ENCODE data around the gene ASPHD2.

ASPHD2 gene

DNA sequence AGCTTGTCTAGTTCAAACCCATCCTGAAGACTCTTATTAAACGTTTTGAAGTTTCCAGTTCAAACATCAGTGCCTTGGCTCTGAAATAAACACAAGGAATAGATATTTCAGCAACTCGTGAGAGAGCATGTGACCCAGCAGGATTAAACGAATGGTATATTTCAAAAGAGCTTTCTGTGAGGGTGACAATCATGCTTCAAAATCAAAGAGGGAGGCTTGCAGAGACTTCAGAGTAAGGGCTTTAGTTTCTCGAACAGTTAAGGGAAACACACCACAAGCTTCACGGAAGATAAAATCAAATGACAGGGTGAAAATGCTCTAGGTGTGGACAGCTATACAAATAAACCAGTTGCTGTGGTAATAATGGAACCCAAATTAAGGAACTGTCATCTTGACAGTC lies 53.1 kb downstream of the ASPHD2 start:
- no peak for ATAC-seq
- TF ChIP-seq OSR1 (CRISPR knock-in tag; IDR thresholded peaks at IDR 0.05) (no peak), SNAI2 (CRISPR knock-in tag; IDR thresholded peaks at IDR 0.05) (no peak), TOX (CRISPR knock-in tag; IDR thresholded peaks at IDR 0.05; ENCODE audit: borderline replicate concordance) (no peak), ISL1 (CRISPR knock-in tag; IDR thresholded peaks at IDR 0.05) (no peak), ESRRG (CRISPR knock-in tag; IDR thresholded peaks at IDR 0.05) (no peak), ZC3H10 (CRISPR knock-in tag; IDR thresholded peaks at IDR 0.05) (no peak), BACH2 (CRISPR knock-in tag; IDR thresholded peaks at IDR 0.05; ENCODE audit: borderline replicate concordance) (no peak), ZNF70 (CRISPR knock-in tag; IDR thresholded peaks at IDR 0.05) (no peak), GLIS3 (CRISPR knock-in tag; IDR thresholded peaks at IDR 0.05) (no peak), CSDC2 (CRISPR knock-in tag; IDR thresholded peaks at IDR 0.05) (no peak), RARB (CRISPR knock-in tag; IDR thresholded peaks at IDR 0.05) (no peak), ZNF565 (CRISPR knock-in tag; conservative IDR thresholded peaks at IDR 0.05; ENCODE audit: low read depth) (no peak), ZFP30 (CRISPR knock-in tag; IDR thresholded peaks at IDR 0.05) (no peak), TCF4 (CRISPR knock-in tag; IDR thresholded peaks at IDR 0.05; ENCODE audit: borderline replicate concordance) (no peak), PPARA (CRISPR knock-in tag; IDR thresholded peaks at IDR 0.05; ENCODE audit: borderline replicate concordance) (no peak)
- TF ChIP-seq, protein P1, sequence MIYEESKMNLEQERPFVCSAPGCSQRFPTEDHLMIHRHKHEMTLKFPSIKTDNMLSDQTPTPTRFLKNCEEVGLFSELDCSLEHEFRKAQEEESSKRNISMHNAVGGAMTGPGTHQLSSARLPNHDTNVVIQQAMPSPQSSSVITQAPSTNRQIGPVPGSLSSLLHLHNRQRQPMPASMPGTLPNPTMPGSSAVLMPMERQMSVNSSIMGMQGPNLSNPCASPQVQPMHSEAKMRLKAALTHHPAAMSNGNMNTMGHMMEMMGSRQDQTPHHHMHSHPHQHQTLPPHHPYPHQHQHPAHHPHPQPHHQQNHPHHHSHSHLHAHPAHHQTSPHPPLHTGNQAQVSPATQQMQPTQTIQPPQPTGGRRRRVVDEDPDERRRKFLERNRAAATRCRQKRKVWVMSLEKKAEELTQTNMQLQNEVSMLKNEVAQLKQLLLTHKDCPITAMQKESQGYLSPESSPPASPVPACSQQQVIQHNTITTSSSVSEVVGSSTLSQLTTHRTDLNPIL (CRISPR knock-in tag; IDR thresholded peaks at IDR 0.05; ENCODE audit: low read depth) = no peak
- TF ChIP-seq, protein P2, sequence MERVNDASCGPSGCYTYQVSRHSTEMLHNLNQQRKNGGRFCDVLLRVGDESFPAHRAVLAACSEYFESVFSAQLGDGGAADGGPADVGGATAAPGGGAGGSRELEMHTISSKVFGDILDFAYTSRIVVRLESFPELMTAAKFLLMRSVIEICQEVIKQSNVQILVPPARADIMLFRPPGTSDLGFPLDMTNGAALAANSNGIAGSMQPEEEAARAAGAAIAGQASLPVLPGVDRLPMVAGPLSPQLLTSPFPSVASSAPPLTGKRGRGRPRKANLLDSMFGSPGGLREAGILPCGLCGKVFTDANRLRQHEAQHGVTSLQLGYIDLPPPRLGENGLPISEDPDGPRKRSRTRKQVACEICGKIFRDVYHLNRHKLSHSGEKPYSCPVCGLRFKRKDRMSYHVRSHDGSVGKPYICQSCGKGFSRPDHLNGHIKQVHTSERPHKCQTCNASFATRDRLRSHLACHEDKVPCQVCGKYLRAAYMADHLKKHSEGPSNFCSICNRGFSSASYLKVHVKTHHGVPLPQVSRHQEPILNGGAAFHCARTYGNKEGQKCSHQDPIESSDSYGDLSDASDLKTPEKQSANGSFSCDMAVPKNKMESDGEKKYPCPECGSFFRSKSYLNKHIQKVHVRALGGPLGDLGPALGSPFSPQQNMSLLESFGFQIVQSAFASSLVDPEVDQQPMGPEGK (CRISPR knock-in tag; IDR thresholded peaks at IDR 0.05; ENCODE audit: borderline replicate concordance) = no peak
- TF ChIP-seq, protein P3, sequence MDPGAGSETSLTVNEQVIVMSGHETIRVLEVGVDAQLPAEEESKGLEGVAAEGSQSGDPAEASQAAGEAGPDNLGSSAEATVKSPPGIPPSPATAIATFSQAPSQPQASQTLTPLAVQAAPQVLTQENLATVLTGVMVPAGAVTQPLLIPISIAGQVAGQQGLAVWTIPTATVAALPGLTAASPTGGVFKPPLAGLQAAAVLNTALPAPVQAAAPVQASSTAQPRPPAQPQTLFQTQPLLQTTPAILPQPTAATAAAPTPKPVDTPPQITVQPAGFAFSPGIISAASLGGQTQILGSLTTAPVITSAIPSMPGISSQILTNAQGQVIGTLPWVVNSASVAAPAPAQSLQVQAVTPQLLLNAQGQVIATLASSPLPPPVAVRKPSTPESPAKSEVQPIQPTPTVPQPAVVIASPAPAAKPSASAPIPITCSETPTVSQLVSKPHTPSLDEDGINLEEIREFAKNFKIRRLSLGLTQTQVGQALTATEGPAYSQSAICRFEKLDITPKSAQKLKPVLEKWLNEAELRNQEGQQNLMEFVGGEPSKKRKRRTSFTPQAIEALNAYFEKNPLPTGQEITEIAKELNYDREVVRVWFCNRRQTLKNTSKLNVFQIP (CRISPR knock-in tag; IDR thresholded peaks at IDR 0.05; ENCODE audit: borderline replicate concordance, low read depth) = no peak
- TF ChIP-seq, protein P4, sequence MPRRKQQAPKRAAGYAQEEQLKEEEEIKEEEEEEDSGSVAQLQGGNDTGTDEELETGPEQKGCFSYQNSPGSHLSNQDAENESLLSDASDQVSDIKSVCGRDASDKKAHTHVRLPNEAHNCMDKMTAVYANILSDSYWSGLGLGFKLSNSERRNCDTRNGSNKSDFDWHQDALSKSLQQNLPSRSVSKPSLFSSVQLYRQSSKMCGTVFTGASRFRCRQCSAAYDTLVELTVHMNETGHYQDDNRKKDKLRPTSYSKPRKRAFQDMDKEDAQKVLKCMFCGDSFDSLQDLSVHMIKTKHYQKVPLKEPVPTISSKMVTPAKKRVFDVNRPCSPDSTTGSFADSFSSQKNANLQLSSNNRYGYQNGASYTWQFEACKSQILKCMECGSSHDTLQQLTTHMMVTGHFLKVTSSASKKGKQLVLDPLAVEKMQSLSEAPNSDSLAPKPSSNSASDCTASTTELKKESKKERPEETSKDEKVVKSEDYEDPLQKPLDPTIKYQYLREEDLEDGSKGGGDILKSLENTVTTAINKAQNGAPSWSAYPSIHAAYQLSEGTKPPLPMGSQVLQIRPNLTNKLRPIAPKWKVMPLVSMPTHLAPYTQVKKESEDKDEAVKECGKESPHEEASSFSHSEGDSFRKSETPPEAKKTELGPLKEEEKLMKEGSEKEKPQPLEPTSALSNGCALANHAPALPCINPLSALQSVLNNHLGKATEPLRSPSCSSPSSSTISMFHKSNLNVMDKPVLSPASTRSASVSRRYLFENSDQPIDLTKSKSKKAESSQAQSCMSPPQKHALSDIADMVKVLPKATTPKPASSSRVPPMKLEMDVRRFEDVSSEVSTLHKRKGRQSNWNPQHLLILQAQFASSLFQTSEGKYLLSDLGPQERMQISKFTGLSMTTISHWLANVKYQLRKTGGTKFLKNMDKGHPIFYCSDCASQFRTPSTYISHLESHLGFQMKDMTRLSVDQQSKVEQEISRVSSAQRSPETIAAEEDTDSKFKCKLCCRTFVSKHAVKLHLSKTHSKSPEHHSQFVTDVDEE (CRISPR knock-in tag; IDR thresholded peaks at IDR 0.05) = no peak

DNA sequence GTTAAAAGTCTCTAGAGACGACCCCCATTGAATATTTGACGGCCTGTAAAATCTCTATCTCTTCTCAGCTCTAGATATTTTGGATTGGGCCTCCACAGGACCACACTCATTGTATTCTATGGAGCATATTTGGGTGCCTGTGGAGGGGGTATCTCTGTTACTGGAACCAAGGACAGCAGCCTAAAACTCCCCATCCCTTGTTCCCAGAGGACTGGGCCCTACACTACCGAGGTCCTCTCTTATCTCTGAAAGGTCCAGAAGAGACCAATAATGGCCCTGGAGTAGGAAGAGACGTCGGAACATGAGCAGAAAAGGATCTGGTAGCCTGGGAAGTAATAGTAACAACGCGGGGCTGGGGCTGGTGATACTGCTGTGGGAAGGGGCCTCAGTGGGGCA lies 54.0 kb downstream of the ASPHD2 start:
- ATAC-seq = no peak; the same call in 2 of the 3 replicates
- no peak for TF ChIP-seq RARB (CRISPR knock-in tag; IDR thresholded peaks at IDR 0.05)
- TF ChIP-seq ZNF70 (CRISPR knock-in tag; IDR thresholded peaks at IDR 0.05) = no peak
- TF ChIP-seq ZFP3 (CRISPR knock-in tag; IDR thresholded peaks at IDR 0.05) = no peak
- TF ChIP-seq SNAI2 (CRISPR knock-in tag; IDR thresholded peaks at IDR 0.05) = no peak
- no peak for TF ChIP-seq GLIS3 (CRISPR knock-in tag; IDR thresholded peaks at IDR 0.05)
- no peak for TF ChIP-seq PPARA (CRISPR knock-in tag; IDR thresholded peaks at IDR 0.05; ENCODE audit: borderline replicate concordance)
- no peak for TF ChIP-seq BACH2 (CRISPR knock-in tag; IDR thresholded peaks at IDR 0.05; ENCODE audit: borderline replicate concordance)
- TF ChIP-seq, protein P4 (CRISPR knock-in tag; IDR thresholded peaks at IDR 0.05) = no peak
- no peak for TF ChIP-seq TOX (CRISPR knock-in tag; IDR thresholded peaks at IDR 0.05; ENCODE audit: borderline replicate concordance)
- TF ChIP-seq, protein P3 (CRISPR knock-in tag; IDR thresholded peaks at IDR 0.05; ENCODE audit: borderline replicate concordance, low read depth) = no peak
- TF ChIP-seq, protein P2 (CRISPR knock-in tag; IDR thresholded peaks at IDR 0.05; ENCODE audit: borderline replicate concordance) = no peak
- TF ChIP-seq, protein P1 (CRISPR knock-in tag; IDR thresholded peaks at IDR 0.05; ENCODE audit: low read depth) = no peak
- TF ChIP-seq ARNTL (CRISPR knock-in tag; IDR thresholded peaks at IDR 0.05; ENCODE audit: borderline replicate concordance, low read depth) = no peak
- TF ChIP-seq OSR1 (CRISPR knock-in tag; IDR thresholded peaks at IDR 0.05) = no peak
- no peak for TF ChIP-seq ZNF565 (CRISPR knock-in tag; conservative IDR thresholded peaks at IDR 0.05; ENCODE audit: low read depth)
- TF ChIP-seq ZFP30 (CRISPR knock-in tag; IDR thresholded peaks at IDR 0.05) = no peak
- TF ChIP-seq TCF4 (CRISPR knock-in tag; IDR thresholded peaks at IDR 0.05; ENCODE audit: borderline replicate concordance) = no peak
- no peak for TF ChIP-seq ZNF8 (CRISPR knock-in tag; IDR thresholded peaks at IDR 0.05)
